ENCODE data around the gene FCF1. TPM values are rescaled to one million over a fixed set of nuclear protein-coding genes. Genes with fewer than 3 reads are reported as not detected.

The FCF1 gene
- total RNA-seq, 6 donors from 2014 or later, result 11.5 to 40.4 (median 30.0) TPM

DNA sequence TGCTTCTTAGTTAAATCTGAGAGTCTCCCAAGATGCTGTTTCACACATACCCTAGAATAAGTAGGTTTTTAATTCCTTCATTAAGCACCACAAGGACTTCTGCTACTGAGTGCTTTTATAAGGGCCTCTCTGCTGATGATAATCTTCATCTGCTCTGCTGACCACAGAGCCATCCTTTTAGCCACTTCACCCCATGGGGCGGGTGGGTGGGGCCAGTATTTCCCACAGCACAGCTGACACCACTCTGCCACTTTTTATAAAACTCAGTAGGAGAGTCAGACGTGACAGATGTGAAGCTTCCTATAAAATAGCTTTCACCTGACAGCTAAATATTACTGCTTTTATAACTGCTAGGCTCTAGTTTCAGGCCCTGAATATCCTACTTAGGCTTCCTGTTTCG lies 20.3 kb downstream of the FCF1 start:
- ATAC-seq (ENCODE audit: low FRiP score in 2 of 2) (no peak), DNase-seq (no peak)
- Histone ChIP-seq H3K4me3 (no peak overlapping the region), H3K9me3 (no peaks in the 10 kb centered on the region), H3K27me3 (no peaks in the 10 kb centered on the region), H3K36me3 (peaks cover 19 to 58% (median 41%) of the 10 kb centered on the region in 4 donors), H3K4me1 (no peaks in the 10 kb centered on the region), H3K27ac (no peak overlapping the region)
- 87 to 88% methylated on average over 3 of the region's 3 CpGs for WGBS, 2 donors
- TF ChIP-seq POLR2A (IDR thresholded peaks at IDR 0.05) (no peak), POLR2AphosphoS5 (IDR thresholded peaks at IDR 0.05) (no peak), EP300 (IDR thresholded peaks at IDR 0.05) (no peak)
- TF ChIP-seq, protein P1, sequence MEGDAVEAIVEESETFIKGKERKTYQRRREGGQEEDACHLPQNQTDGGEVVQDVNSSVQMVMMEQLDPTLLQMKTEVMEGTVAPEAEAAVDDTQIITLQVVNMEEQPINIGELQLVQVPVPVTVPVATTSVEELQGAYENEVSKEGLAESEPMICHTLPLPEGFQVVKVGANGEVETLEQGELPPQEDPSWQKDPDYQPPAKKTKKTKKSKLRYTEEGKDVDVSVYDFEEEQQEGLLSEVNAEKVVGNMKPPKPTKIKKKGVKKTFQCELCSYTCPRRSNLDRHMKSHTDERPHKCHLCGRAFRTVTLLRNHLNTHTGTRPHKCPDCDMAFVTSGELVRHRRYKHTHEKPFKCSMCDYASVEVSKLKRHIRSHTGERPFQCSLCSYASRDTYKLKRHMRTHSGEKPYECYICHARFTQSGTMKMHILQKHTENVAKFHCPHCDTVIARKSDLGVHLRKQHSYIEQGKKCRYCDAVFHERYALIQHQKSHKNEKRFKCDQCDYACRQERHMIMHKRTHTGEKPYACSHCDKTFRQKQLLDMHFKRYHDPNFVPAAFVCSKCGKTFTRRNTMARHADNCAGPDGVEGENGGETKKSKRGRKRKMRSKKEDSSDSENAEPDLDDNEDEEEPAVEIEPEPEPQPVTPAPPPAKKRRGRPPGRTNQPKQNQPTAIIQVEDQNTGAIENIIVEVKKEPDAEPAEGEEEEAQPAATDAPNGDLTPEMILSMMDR (IDR thresholded peaks at IDR 0.05), result no peak

DNA sequence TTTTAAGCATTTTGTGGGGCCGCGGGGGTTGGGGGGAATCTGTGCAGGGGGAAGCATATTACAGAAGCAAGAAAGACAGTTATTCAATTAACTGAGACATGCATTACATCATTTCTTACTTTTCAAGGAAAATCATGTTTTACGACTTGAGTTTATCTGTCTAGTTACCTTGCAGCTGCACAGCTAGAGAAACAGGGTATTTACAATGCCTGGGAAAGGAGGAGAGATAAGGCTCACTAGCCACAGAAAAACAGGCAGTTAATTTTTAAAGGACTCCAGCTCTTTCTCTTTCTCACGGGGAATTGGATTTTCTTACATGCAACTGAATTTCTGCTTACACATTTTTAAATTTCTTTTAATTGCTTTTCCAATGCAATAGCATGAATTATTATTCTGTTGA lies 22.2 kb downstream of the FCF1 start:
- no peaks in the 10 kb centered on the region for H3K4me1 ChIP-seq
- peaks cover 19 to 70% (median 46%) of the 10 kb centered on the region in 4 donors for H3K36me3 ChIP-seq
- WGBS, 2 donors, result 95% methylated on average over 4 of the region's 4 CpGs
- H3K27ac ChIP-seq, result no peak overlapping the region
- DNase-seq (no peak), ATAC-seq (ENCODE audit: low FRiP score in 2 of 2) (no peak)
- H3K27me3 ChIP-seq, result no peaks in the 10 kb centered on the region
- H3K9me3 ChIP-seq, result no peaks in the 10 kb centered on the region
- TF ChIP-seq POLR2A (IDR thresholded peaks at IDR 0.05) (no peak), EP300 (IDR thresholded peaks at IDR 0.05) (no peak), POLR2AphosphoS5 (IDR thresholded peaks at IDR 0.05) (no peak)
- TF ChIP-seq, protein P1 (IDR thresholded peaks at IDR 0.05), result no peak
- H3K4me3 ChIP-seq, result no peak overlapping the region

DNA sequence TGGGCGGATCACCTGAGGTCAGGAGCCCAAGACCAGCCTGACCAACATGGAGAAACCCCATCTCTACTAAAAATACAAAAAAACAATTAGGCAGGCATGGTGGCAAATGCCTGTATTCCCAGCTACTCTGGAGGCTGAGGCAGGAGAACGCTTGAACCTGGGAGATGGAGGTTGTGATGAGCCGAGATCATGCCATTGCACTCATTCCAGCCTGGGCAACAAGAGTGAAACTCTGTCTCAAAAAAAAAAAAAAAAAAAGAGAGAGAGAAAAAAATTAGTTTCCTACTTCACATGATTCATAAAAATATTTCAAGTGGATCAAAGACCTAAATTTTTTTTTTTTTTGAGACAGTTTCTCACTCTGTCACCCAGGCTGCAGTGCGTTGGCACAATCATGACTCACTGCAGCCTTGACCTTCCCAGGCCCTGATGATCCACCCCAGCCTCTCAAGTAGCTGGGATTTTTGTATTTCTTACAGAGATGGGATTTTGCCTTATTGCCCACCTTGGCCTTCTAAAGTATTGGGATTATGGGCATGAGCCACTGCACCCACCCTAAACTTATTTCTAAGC lies 24.9 kb downstream of the FCF1 start:
- no peak for TF ChIP-seq POLR2A (IDR thresholded peaks at IDR 0.05)
- TF ChIP-seq, protein P1 (IDR thresholded peaks at IDR 0.05), result no peak
- no peak for TF ChIP-seq EP300 (IDR thresholded peaks at IDR 0.05)
- TF ChIP-seq POLR2AphosphoS5 (IDR thresholded peaks at IDR 0.05), result no peak
- H3K36me3 ChIP-seq, result peaks cover 19 to 59% (median 36%) of the 10 kb centered on the region in 4 donors

GRCh38 chr14:74739293-74740030 lies 26.5 kb downstream of the FCF1 start:
- ATAC-seq (ENCODE audit: low FRiP score in 2 of 2) (no peak), DNase-seq (no peak)
- H3K9me3 ChIP-seq, result no peaks in the 10 kb centered on the region
- WGBS, 2 donors, result 92 to 93% methylated on average over 8 of the region's 8 CpGs
- no peaks in the 10 kb centered on the region for H3K27me3 ChIP-seq
- no peaks in the 10 kb centered on the region for H3K4me1 ChIP-seq
- no peak overlapping the region for H3K27ac ChIP-seq
- peaks cover 8 to 43% (median 23%) of the 10 kb centered on the region in 4 donors for H3K36me3 ChIP-seq
- TF ChIP-seq POLR2A (IDR thresholded peaks at IDR 0.05) (no peak), POLR2AphosphoS5 (IDR thresholded peaks at IDR 0.05) (no peak), EP300 (IDR thresholded peaks at IDR 0.05) (no peak)
- TF ChIP-seq, protein P1 (IDR thresholded peaks at IDR 0.05), result no peak
- H3K4me3 ChIP-seq, result no peak overlapping the region

More for the DNA sequence above, 24.9 kb downstream of the FCF1 start:
- DNase-seq (no peak), ATAC-seq (ENCODE audit: low FRiP score in 2 of 2) (no peak)
- H3K4me1 ChIP-seq, result no peaks in the 10 kb centered on the region
- WGBS, 2 donors, result 95 to 96% methylated on average over 4 of the region's 4 CpGs
- no peak overlapping the region for H3K27ac ChIP-seq
- no peaks in the 10 kb centered on the region for H3K27me3 ChIP-seq
- no peaks in the 10 kb centered on the region for H3K9me3 ChIP-seq
- H3K4me3 ChIP-seq, result no peak overlapping the region
